Activated CD4-positive, alpha-beta T cell treated with anti-CD3 and anti-CD28 coated beads, Interleukin-2, amount 50 U/mL, for 4 hours (primary cell): ENCODE measurements around the gene LCN1.
"Not testable (repeated sequence)": the region's sequence is repeated elsewhere in the genome, so short reads cannot be mapped to it uniquely, and the experiment has no call there.

Experiments used
- DNase-seq, 2 experiments: peaks; one replicate each; pipeline ENCODE4 v3.0.0-alpha.2; 2020

The LCN1 gene

DNA sequence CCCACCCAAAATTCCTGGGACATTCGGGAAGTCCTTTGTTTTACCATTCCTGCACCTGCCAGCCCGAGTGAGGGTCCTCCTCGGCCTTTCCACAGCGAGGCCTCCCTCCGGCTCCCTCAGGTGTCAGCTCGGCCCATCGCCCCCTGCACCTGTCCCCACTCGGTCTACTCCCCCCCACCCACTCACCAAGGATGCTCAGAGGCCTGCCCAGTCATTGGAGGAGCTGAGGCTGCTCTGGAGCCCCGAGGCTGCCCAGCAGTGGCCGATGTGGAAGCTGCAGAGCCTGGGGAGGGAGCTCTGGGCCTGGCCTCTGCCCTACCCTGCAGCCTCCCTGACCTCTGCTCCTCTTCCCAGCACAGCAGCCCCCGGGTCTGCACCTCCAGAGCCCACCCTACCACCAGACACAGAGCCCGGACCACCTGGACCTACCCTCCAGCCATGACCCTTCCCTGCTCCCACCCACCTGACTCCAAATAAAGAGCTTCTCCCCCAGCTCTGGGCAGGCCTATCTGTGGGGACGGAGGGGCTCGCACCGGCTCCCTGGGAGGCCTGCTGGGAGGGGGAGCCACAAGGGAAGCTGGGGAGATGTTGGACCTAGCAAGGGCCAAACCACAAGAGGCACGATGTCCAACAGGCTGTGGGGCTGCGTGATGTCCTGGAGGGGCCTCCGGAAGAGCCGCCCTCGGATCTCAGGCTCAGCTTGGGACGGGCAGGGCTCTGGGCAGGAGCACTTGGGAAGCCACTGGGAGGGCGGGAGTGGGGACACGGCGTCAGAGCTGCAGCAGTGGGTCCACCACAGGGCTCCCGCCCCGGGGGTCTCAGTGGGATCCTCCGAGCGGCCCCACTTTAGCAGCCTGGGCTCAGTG lies 28.5 kb downstream of the LCN1 start:
- not testable (repeated sequence) for DNase-seq

DNA sequence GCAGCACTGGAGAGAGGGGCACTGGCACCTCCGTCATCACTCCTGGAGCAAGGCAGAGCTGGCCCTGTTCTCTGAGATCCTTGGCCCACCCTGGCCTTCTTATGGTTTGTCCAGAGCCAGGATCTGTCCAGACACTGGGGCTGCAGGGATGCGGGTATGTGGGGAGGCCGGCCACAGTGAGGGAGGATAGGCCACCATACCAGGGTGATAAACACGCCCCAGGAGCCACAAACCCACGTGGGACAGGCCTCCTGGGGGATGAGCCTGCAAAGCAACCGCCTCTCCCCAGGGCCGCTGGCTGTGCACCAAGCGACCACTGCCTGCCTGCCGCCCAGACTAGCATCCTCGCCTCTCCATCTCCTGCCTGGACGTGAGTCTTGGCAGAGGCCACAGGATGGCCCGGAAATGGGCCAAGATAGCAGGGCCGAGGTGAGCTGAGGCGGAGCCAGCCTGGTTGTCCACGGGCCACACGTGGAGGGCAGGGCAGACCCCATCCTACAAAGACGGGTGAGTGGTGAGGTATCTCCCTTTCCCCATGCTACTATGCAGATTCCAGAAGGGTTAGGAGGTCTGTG lies 29.2 kb downstream of the LCN1 start:
- no peak for DNase-seq

DNA sequence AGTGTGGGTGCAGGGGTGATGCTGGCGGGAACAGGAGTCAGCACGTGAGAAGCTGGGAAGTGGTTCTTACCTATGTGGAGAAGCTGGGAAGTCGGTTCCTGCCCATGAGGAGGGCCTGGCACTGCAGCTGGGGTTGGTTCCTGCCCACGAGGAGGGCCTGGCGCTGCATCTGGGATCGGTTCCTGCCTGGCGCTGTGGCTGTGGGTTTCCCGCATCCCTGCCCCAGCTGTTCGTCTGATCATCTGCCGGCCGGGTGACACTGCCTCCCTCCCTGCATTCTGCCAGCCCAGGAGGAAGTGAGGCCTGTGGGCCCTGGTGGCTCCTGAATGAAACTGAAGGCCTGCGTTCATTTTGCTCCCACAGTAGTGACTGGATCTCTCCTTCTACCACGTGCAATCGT lies 29.8 kb downstream of the LCN1 start:
- no peak for DNase-seq

DNA sequence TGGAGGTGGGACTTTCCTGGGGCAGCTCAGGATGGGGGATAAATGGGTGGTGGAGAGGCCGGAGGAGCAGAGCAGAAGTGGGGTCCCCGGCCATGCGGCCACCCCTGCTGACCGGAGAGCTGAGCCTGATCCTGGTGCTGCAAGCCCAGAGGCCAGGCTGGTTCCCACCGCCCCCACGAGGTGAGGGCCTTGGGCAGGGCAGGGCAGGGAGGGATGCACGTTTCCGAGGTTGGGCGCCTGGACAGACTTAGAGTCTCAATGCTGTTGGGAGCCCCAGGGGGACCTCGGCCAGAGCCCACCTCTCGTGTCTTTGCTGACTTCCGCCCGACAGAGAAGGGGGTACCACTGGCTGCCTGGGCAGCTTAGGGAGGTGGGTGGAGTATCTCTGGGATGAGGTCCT lies 30.2 kb downstream of the LCN1 start:
- DNase-seq: no peak

DNA sequence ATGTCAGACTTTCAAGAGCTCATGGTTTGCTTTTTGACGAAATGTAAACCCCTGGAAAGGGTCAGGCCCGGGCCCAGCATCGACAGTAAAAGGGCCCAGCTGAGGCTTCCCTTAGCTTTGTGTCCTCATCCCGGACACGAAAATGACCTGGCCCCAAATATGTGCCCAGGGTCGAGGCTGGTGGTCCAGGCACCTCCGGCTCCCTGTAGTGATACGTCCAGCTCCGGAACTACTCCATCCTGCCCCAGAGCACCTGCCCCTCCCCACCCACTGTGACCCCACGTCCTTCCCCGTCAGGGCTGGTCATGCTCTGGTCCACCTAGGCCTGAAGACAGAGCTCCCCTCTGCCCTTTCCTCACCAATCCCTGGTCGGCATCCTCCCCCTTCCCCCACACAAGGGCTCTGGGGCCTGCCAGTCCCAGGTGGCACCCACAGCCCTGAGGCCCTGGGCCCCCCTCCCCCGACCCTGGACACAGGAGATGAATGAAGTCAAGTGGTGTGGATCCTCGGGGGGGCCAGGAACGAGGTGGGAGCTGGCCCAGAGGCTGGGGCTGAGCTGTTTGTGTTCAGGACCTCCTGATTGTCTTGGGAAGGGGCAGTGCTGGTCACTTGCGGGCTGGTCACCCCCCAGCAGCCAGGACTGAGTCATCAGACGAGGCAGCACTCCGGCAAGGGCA lies 30.9 kb downstream of the LCN1 start:
- no peak for DNase-seq

DNA sequence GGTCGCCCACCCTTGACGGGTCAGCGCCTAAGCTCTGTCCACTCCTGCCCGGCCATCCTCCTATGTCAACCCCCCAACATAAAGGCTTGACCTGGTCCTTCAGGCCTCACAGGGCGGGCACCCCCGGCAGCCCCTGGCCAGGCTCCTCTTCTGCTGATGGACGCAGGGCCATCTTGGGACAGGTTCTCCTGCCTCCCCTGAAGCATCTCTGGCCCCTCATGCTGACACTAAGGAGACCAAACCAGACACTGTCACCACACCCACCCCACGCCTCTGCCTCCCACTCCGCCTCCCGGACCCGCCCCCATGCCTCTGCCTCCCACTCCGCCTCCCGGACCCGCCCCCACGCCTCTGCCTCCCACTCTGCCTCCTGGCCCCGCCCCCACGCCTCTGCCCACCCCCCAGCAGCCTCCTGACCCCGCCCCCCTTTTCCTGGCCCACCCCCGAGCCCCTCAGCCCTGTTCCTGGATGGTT lies 31.5 kb downstream of the LCN1 start:
- DNase-seq: no peak

DNA sequence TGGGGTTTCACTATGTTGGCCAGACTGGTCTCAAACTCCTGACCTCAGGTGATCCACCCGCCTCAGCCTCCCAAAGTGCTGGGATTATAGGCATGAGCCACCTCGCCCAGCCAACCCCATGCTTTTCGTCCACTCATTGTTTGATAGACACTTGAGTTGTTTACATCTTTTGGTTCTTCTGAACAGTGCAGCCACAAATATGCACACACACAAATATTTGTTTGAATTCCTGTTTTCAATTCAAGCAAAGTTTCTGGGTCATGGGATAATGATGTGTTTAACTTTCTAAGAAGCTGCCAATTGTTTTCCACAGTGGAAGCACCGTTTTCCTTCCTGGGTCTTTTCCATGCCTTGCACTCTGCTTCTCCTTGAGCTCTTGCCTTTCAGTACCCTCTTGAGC lies 33.5 kb downstream of the LCN1 start:
- DNase-seq: no peak

DNA sequence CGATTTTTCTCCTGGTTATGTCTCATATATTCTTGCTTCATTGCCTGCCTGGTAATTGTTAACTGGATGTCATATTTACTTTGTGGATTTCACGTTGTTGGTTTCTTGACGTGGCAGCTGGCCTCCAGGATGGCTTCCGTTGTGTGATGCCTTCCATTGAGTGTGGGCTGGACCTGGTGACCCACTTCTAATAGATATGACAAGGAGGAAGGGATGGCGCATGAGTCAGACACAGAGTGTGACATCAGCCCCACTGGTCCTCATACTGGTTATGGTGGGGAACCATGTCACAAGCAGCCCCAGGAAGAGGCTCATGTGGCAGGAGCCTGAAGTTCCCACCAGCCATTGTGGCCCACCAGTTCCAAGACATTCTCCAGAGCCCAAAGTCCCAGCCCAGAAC lies 34.0 kb downstream of the LCN1 start:
- no peak for DNase-seq

DNA sequence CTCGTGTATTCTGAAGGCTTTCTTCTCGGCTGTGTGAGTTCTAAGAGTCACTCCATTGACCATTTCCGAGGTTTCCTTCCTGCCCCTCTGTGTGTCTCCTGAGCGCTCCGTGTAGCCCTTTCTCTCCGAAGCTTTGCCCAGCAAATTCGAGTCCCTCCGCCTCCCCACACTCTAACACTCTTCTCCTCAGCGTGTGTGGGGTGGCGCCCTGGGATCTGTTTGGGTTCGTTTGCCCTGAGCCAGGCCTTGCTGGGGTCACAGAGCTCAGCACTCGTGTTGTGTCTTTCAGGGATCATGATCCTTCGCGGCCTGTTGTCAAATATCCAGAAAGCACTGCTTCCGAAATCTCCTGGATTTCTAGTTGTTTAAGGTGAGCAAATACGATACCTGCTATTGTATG lies 34.7 kb downstream of the LCN1 start:
- no peak for DNase-seq

DNA sequence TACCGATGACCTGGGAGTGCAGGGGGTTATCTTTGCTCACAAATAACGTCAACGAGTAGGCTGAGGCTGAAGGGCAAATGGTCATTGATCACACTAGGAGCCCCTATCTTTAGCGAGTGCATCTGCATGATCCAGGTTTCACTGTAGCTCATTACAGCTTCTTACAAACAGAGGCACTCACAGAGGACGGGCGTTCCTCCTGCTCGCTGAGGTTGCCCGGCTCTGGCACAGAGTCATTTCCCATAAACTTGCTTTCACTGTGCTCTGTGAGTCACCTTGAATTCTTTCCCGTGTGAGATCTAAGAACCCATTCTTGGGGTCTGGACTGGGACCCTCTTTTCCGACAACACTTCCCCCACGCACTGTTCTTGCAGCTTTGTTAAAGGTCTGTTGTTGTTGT lies 38.4 kb downstream of the LCN1 start:
- DNase-seq: no peak

DNA sequence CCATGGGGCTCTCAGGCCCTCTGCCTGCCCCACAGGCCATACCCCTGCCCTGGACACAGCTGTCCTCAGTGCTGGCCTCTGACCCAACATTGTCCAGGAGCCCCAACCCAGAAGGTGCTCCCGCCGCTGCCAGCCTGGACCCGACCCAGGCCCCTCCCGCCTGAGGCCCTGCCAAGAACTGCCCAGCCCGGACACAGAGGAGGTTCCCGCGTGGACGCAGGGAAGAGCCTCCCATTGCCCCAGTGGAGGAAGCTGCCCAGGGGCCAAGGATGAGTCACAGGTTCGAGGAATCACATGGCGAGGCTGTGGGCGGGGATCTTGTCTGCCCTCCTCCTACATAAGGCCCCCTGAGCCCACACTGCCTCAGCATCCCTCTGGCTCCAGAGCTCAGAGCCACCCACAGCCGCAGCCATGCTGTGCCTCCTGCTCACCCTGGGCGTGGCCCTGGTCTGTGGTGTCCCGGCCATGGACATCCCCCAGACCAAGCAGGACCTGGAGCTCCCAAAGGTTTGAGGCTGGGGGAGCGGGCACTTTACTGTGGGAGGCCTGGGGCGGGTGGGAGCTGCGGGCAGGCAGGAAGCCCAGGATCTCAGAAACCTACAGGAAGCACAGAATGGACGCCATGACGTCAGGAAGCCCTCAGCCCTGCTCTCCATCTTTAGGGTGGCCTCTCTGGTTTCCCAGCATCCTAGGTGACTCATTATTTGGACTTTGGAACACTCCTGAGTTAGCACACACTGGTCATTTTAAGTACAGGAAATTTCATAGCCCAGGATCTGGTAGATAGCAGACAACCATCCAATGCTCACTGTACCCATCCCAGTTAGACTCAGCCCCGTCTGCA lies 40.4 kb downstream of the LCN1 start, which contains the start of gene PAEP:
PAEP (plus strand) TSS at position 366 of the 844 bp plus-strand sequence.
- DNase-seq: no peak

DNA sequence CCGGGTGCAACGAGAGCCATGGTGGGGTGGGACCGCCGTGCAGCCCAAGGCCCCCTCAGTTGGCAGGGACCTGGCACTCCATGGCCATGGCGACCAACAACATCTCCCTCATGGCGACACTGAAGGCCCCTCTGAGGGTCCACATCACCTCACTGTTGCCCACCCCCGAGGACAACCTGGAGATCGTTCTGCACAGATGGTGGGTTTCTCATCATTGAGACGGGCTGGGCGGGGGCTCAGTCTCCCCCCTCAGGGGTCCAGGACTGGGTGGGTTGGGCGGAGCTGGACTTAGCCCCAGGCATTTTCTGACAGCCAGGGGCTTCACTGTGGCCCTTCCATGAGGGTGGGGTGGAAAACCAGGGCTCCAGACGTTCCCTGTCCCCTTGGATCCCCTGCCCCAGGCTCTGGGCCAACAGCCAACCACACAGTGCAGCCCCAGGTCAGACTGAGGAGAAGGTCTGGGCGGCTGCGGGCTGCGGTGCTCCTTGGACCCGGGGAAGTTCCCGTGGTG lies 41.0 kb downstream of the LCN1 start:
- DNase-seq: no peak

DNA sequence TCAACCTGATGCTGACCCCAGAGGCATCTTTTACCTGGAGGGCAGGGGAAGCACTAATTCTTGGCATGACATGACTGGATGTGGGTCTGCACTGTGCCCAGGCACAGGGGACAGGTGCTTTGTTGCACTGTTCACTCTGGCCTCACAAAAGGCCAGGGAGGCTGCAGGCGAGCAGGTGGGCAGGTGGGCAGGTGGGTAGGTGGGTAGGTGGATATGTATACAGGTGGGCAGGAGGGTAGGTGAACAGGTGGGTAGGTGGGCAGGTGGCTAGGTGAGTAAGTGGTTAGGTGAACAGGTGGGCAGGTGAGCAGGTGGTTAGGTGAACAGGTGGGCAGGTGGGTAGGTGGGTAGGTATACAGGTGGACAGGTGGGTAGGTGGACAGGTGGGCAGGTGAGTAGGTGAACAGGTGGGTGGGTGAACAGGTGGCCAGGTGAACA lies 41.8 kb downstream of the LCN1 start:
- no peak for DNase-seq

DNA sequence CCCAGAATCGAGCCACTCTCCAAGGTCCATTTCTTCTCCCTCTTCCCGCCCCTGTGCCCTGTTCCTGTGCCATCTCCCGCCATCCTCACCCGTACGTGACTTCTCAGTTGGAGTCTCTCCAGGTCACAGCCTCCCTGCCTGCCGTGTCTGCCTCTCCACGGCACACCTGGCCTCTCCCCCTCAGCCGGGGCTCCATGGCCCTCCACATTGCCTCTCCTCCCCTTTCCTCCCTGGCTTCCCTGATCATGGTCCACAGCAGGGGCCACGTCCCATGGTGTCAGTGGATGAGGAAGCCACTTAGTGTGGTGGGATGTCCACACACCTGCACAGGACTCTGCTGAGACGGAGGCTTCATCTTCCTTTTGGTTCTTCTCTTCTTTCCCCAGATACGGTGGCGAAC lies 42.6 kb downstream of the LCN1 start:
- DNase-seq: no peak

DNA sequence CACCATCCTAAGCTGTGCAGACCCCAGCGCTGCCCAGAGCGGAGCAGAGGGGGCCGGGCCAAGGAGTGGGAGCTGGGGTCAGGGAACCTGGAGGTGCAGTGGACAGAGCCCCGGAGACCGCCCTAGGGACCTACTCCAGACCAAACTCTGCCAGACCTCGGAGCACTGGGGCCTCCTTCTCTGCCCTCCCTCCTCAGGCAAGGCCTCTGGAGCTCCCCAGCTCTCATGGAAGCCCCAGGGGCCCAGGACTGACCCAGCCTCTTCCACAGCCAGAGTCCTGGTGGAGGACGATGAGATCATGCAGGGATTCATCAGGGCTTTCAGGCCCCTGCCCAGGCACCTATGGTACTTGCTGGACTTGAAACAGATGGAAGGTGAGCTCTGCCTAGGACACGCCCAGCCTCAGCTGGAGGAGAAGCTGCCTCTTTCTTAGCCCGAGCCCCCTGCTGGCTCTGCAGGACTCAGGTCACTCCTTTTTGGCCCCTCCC lies 43.9 kb downstream of the LCN1 start:
- DNase-seq: no peak

DNA sequence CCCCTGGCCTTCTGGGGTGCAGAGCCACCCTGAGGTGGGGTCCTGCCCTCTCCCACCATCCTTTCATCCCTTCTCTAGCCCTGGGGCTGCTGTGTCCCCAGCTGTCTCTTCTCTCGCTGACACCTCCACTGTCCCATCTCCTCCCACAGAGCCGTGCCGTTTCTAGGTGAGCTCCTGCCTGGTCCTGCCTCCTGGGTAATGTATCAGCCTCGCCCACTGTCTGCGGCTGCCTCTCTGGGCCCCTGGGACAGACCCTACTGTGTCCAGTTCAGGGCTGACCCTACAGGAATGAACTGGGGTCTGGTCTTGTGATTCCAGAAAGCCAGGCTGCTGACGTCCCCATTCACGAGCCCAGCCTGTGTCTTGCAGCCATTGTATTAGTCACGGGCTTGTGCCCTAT lies 44.4 kb downstream of the LCN1 start:
- DNase-seq: no peak

DNA sequence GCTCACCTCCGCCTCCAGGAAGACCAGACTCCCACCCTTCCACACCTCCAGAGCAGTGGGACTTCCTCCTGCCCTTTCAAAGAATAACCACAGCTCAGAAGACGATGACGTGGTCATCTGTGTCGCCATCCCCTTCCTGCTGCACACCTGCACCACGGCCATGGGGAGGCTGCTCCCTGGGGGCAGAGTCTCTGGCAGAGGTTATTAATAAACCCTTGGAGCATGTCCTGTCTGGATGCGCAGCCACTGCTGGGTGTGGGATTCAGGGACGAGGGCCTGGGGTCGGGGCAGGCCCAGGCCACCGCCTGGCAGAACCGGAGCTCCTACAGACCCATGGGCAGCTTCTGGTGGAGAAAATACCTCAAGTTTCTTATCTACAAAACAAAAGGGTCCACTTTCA lies 45.3 kb downstream of the LCN1 start:
- no peak for DNase-seq

DNA sequence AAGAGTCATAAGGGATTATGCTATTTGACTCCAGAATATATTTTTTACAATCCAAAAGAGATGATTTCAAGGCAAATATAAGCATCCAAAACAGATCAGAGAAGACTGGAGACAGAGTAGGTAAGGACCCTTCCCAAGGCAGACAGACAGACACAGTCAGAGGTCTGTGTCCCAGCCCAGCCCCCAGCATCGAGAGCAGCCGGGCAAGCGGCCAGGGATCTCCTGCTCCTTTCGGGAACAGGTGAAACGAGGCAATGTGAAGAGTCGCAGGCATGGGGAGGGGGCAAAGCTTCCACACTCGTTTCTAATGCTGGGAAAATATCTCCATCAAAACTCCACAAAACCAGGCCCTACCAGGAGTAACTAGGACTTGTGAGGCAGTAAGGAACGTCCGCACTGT lies 46.1 kb downstream of the LCN1 start:
- no peak for DNase-seq

DNA sequence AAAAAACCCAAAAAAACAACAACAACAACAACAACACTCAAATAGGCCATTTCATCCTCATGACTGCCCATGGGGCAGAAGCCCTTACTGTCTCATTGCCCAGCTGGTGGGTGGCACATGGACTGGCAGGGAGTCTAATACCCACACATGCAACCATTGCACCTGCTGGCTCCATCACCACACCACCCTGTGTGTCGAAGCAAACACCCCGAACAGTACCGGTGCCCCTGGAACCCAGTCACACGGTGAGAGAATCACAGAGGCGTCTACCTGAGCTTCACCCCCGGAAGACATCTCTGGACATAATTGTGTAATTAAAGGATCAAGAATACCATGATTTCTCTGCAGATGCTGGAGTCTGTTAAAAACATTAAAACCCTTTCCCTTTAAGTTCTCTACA lies 46.8 kb downstream of the LCN1 start:
- DNase-seq: no peak

DNA sequence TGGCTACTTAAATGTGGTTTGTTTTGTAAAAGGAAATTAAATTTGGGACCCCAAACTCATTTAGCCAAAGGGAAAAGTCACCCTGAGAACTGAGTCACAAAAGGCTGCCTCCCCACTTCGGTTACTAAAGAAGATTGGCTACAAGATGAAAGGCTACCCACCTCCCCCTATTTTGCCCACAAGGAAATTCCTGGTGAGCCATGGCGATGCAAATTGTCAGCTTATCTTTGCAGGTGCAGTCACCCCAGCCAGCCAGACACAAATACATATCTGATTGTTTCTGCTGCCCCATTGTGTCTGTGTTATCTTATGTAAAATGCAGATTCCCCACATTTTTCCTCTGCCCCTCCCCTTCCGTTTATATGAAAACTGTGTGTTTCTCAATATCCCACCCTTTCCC lies 49.2 kb downstream of the LCN1 start:
- DNase-seq: no peak

DNA sequence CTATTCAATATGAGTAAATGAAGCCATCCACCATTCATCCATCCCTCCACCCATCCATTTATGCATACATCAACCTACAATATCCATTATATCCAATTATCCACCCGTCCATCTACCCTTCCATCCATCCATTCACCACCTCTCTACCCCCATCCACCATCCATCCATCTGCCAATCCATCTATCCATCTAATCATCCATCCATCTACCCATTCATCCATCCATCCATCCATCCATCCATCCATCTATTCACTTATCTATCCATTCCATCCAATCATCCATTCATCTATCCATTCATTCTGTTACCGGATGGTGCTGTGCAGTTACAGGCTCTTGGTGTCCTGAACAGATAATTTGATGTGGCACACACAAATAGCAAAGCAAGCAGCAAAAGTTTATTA lies 51.0 kb downstream of the LCN1 start:
- no peak for DNase-seq

DNA sequence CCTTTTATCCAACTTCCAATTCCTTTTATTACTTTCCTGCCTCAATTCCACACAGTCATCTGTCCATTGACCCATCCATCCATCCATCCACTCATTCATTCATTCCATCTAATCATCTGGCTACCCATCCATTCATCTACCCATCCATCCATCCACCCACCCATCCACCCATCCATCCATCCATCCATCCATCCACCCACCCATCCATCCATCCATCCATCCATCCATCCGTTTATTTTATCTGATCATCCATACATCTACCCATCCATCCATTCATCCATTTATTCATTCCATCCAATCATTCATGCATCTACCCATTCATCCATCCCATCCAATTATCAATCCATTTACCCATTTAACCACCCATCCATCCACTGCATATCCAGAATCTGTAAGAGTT lies 51.9 kb downstream of the LCN1 start:
- no peak for DNase-seq

DNA sequence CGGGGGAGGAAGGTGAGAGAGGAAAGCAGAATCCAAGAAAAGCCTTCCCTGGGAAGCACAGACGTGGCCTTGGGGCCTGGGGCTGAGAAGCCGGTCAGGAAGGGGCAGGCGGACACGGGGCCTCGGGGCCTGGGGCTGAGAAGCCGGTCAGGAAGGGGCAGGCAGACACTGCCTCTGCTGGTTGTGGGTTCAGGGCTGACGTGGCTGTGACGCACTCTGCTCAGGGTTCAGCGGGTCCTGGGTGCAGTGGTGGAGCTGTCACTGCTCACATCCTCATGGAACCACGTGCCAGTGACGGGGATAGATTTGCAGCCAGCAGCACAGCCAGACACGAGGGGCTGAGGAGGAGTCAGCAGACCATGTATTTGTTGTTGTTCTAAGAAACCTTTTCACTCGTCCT lies 53.1 kb downstream of the LCN1 start:
- DNase-seq: no peak
